Measurements from ENCODE around the gene MRPS27.

- no peak for TF ChIP-seq CTCF (IDR thresholded peaks at IDR 0.05)
- TF ChIP-seq POLR2A (IDR thresholded peaks at IDR 0.05): no peak
These were observed 25.6 kb downstream of the MRPS27 start for GRCh38 chr5:72294473-72294872.
